Measurements from ENCODE around the gene C4orf50.

Gene C4orf50

DNA sequence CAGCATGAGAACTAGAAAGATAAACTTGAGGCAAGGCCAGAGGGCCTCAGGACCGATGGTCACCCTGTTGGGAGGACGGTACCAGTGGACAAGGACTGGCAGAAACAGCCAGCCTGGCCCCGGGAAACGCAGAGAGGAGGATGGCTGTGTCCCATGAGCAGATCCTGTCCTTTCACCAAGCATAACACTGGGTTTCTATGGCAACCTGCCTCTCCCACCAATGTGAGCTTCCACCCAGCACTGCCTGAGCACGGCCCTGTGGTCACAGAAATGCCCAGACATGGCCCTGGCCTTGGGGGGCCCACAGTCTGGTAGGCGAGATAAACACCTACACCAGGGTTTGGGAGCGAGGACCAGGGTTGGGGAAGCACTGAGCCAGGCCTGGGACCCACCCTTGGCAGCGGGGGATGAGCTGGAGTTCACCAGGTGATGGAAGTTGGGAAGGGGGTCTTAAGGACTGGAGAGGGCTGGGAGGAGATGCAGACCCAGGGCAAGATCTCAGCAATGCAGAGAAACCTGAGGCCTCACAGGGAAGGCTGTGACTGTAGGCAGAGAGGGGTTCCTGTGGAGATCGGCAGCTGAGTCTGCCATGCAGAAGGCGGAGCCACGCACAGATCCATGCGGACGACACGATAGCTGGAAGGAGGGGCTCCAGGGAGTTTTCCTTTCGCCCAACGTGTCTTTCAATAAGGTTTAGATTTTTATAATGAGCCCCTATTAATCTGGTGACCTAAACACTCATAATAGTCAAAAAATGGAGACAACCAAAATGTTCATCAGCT is 92.6 kb downstream of the C4orf50 start:
- no peak for DNase-seq (ENCODE audit: low read depth in 1 of 2, low spot score in 1 of 2)

- no peak for DNase-seq (ENCODE audit: low read depth in 1 of 2, low spot score in 1 of 2)
These were observed 93.6 kb downstream of the C4orf50 start for GRCh38 chr4:5924461-5925125.

GRCh38 chr4:5923376-5923775 is 94.9 kb downstream of the C4orf50 start:
- no peak for DNase-seq (ENCODE audit: low read depth in 1 of 2, low spot score in 1 of 2)

GRCh38 chr4:5922556-5922955 is 95.7 kb downstream of the C4orf50 start:
- no peak for DNase-seq (ENCODE audit: low read depth in 1 of 2, low spot score in 1 of 2)

- DNase-seq (ENCODE audit: low read depth in 1 of 2, low spot score in 1 of 2): no peak
These were observed 96.2 kb downstream of the C4orf50 start for GRCh38 chr4:5921981-5922380.

DNA sequence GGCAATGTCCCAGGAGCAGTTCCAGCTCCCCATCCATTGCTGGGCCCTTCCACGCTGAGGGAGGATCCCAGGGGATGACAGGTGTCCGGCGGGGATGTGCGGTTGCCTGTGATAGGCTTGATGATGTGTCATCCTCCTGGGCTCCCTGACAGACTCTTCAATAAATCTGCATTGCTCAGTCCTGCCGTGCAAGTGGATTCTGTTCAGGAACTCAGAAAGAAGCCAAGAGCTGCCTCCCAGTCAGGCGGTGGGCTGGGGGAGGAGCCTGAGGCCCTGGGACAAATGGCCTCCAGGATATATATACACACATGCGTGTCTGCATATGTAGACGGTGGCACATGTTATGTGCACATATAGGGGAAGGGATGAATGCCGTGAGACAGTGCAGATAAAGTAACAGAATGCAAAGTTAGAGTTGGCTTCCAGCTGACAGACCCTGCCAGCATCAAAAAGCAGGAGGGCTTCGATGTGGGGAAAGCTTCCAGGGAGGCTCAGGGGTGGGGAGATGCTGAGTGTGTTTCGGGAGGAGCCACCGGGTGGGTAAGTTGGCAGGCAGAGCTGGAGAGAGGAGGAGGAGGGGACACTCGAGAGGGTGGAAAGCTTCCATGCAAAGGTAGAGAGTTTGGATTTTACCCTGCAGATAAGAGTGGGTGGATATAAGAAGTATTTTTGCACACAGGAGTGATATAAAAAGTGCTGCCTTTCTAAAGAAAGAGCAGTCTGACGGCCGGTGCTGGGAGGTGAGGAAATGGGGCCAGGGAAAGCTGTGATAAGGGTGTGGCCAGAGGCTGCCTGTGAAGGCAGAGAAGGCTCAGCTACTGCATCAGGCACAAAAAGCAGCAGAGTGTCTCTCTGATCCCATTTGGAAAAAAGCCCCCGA is 96.9 kb downstream of the C4orf50 start:
- DNase-seq (ENCODE audit: low read depth in 1 of 2, low spot score in 1 of 2): no peak

- DNase-seq (ENCODE audit: low read depth in 1 of 2, low spot score in 1 of 2): no peak
These were observed 98.7 kb downstream of the C4orf50 start for GRCh38 chr4:5919571-5919970.

- no peak for DNase-seq (ENCODE audit: low read depth in 1 of 2, low spot score in 1 of 2)
These were observed 99.2 kb downstream of the C4orf50 start for GRCh38 chr4:5919044-5919443.

- no peak for DNase-seq (ENCODE audit: low read depth in 1 of 2, low spot score in 1 of 2)
These were observed 99.8 kb downstream of the C4orf50 start for GRCh38 chr4:5918331-5918985.

DNA sequence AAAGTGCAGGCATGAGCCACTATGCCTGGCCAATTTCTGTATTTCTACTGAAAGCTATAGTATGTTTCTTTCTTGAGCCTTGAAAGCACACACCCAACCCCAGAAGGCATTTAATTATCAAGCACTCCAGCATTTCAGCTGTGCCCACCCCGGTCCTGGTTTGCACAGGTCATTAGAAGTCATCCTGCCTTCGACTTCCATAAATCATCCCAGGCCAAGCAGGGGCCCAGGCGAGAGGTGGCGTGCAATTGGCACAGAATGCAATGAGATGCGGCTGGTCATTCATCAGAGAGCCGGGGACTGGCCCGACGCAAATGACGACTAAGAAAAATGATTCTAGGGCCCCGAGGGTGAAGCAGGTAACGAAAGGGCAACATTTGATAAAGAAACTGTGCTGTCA is 100.6 kb downstream of the C4orf50 start:
- DNase-seq (ENCODE audit: low read depth in 1 of 2, low spot score in 1 of 2): no peak

GRCh38 chr4:5916229-5916628 is 102.0 kb downstream of the C4orf50 start:
- no peak for DNase-seq (ENCODE audit: low read depth in 1 of 2, low spot score in 1 of 2)

- no peak for DNase-seq (ENCODE audit: low read depth in 1 of 2, low spot score in 1 of 2)
These were observed 104.8 kb downstream of the C4orf50 start for GRCh38 chr4:5913454-5913853.

- DNase-seq (ENCODE audit: low read depth in 1 of 2, low spot score in 1 of 2): no peak
These were observed 105.6 kb downstream of the C4orf50 start for GRCh38 chr4:5912614-5913019.

GRCh38 chr4:5908876-5909427 is 109.3 kb downstream of the C4orf50 start:
- no peak for DNase-seq (ENCODE audit: low read depth in 1 of 2, low spot score in 1 of 2)

DNA sequence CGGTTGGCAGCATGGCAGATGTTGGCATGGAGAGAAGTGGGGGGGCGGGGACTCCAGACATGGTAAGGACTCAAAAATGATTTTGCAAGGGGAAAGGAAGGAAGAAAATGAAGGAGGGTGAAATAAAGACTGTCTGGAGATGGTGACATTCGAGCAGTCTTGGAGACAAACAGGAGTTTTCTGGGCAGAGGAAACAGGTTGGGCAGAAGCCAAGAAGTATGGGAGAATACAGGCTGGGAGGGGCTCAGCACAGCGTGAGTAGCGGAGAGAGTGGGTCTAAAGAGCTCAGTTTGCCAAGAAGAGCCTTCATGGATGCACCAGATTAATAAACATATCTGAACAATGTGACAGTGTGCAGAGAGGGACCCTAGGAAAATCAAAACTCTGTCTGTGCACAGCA is 112.0 kb downstream of the C4orf50 start:
- DNase-seq (ENCODE audit: low read depth in 1 of 2, low spot score in 1 of 2): no peak

DNA sequence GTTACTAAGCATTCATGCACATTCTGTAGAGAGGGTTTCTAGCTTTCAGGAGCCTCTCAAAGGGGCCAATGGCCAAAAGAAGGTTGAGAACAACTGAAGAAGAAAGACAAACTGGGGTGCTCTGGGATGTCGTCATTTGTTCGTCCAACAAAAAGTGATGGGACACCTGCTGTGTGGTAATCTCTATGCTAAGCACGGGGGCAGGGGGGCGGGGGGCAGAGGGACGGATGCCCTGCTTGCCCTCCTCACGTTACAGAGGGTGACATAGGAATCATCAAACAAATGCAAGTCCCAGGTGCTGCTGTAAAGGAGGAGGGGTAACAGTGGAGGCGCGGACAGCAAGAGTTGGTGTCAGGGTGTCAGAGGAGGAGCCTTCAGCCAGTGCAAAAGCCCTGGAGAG is 112.5 kb downstream of the C4orf50 start:
- DNase-seq (ENCODE audit: low read depth in 1 of 2, low spot score in 1 of 2): no peak

DNA sequence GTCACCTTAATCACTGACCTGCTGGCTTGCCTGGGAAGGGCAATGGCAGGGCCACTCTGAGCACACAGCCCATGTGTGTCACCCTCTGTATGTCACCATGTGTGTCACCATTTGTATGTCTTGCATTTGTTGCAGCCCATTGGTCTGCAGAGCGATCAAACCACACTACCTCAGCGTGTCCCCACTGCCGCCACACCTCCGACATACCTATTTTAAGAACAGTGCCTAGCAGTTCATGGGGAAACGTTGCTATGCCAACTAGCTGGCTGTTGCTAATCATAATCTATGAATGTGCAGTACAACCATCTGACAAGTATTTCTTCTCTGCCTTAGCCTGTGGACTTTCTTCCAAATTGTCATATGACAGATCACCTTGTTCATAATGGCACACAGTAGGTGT is 117.4 kb downstream of the C4orf50 start:
- DNase-seq (ENCODE audit: low read depth in 1 of 2, low spot score in 1 of 2): no peak

DNA sequence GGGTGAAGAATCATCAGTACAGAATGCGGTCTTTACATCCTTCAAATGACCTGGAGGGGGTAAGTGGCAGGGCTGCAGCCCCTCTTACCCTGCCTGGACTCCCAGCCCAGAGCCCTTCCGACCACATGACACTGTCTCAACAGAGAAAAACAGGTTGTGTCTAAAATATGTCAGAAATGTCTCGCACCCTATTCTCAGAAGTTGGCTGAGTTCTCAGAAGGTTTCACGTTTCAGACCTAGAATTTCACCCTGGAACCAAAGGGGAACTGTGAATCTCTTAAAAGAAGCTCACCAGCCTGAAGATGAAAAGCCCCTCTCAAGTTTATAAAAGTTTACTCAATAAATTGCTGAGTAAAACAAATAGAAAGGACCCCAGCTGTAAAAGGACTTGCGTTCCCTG is 118.3 kb downstream of the C4orf50 start:
- no peak for DNase-seq (ENCODE audit: low read depth in 1 of 2, low spot score in 1 of 2)

GRCh38 chr4:5899396-5899795 is 118.8 kb downstream of the C4orf50 start:
- no peak for DNase-seq (ENCODE audit: low read depth in 1 of 2, low spot score in 1 of 2)

DNA sequence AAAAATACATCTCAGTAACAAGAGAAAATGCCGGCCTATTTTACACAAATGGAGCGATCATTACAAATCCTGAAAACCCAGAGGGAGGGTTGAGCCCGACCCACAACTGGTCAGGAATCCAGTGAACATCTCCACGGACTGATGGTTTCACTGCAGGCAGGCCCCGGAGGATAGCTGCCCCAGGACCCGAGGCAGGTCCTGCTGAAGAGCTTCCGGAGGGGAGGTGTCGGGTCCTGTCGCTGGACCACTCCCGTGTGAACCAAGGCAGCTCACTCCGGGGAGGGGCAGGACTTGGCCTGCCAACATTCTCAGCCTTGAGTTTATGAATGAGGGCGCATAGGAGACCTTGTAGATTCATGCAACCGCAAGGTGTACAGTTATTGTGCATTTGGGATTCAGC is 120.6 kb downstream of the C4orf50 start:
- no peak for DNase-seq (ENCODE audit: low read depth in 1 of 2, low spot score in 1 of 2)

- DNase-seq (ENCODE audit: low read depth in 1 of 2, low spot score in 1 of 2): no peak
These were observed 122.9 kb downstream of the C4orf50 start for GRCh38 chr4:5895287-5895686.
